ENCODE results near the gene SLC7A7.
"Not testable (repeated sequence)": the region's sequence is repeated elsewhere in the genome, so short reads cannot be mapped to it uniquely, and the experiment has no call there.

Gene SLC7A7

GRCh38 chr14:22837114-22837749 lies 22.0 kb upstream of the SLC7A7 start:
- no peak for DNase-seq (ENCODE audit: low read depth)

GRCh38 chr14:22836301-22837113 lies 21.3 kb upstream of the SLC7A7 start, which contains the start of gene MMP14:
TSS of gene MMP14 (plus strand) at chr14:22836585. CDS start at chr14:22836818, 233 bp downstream.
- TF ChIP-seq, protein P1, sequence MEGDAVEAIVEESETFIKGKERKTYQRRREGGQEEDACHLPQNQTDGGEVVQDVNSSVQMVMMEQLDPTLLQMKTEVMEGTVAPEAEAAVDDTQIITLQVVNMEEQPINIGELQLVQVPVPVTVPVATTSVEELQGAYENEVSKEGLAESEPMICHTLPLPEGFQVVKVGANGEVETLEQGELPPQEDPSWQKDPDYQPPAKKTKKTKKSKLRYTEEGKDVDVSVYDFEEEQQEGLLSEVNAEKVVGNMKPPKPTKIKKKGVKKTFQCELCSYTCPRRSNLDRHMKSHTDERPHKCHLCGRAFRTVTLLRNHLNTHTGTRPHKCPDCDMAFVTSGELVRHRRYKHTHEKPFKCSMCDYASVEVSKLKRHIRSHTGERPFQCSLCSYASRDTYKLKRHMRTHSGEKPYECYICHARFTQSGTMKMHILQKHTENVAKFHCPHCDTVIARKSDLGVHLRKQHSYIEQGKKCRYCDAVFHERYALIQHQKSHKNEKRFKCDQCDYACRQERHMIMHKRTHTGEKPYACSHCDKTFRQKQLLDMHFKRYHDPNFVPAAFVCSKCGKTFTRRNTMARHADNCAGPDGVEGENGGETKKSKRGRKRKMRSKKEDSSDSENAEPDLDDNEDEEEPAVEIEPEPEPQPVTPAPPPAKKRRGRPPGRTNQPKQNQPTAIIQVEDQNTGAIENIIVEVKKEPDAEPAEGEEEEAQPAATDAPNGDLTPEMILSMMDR (IDR thresholded peaks at IDR 0.05; ENCODE audit: low read depth, low read length, missing control alignments) = no peak
- DNase-seq (ENCODE audit: low read depth) = no peak
- H3K4me3 ChIP-seq (ENCODE audit: low read depth, low read length) = no peak within 1 kb of the TSS

More at GRCh38 chr14:22837114-22837749, 22.0 kb upstream of the SLC7A7 start:
- no peak overlapping the region for H3K4me3 ChIP-seq (ENCODE audit: low read depth, low read length)
- TF ChIP-seq, protein P1 (IDR thresholded peaks at IDR 0.05; ENCODE audit: low read depth, low read length, missing control alignments) = no peak

GRCh38 chr14:22835505-22835904 lies 20.3 kb upstream of the SLC7A7 start:
- DNase-seq (ENCODE audit: low read depth) = no peak
- H3K4me3 ChIP-seq (ENCODE audit: low read depth, low read length) = no peak overlapping the region
- TF ChIP-seq, protein P1 (IDR thresholded peaks at IDR 0.05; ENCODE audit: low read depth, low read length, missing control alignments) = no peak

- peak overlapping the region; percentile 78 for H3K4me3 ChIP-seq (ENCODE audit: low read depth, low read length)
- no peak for DNase-seq (ENCODE audit: low read depth)
- TF ChIP-seq, protein P1 (IDR thresholded peaks at IDR 0.05; ENCODE audit: low read depth, low read length, missing control alignments) = no peak
Measured at GRCh38 chr14:22830443-22831010, 15.3 kb upstream of the SLC7A7 start.

- peak within 1 kb of the TSS; percentile 78 for H3K4me3 ChIP-seq (ENCODE audit: low read depth, low read length)
- TF ChIP-seq, protein P1 (IDR thresholded peaks at IDR 0.05; ENCODE audit: low read depth, low read length, missing control alignments) = no peak
- peak; percentile 88 for DNase-seq (ENCODE audit: low read depth)
Measured at GRCh38 chr14:22829661-22830442, 14.6 kb upstream of the SLC7A7 start, which contains the start of gene MRPL52. TSS of gene MRPL52 (plus strand) at chr14:22829887. CDS start at chr14:22829913, 26 bp downstream.

- H3K4me3 ChIP-seq (ENCODE audit: low read depth, low read length) = peak overlapping the region; percentile 78
- DNase-seq (ENCODE audit: low read depth) = not testable (repeated sequence)
Measured at GRCh38 chr14:22829076-22829660, 13.9 kb upstream of the SLC7A7 start.

Measured in GM12864 (cell line).